A549 treated with AZD9567 at 1 μM for 4 hours (cell line): ENCODE data around the gene IGSF3. TPM values are rescaled to one million over a fixed set of nuclear protein-coding genes. Genes with fewer than 3 reads are reported as not detected.

Source experiments
- total RNA-seq: library from RNA; stranded (reverse); fragments of 200-300 nt; extraction: Qiagen RNA extraction; gene quantifications from 5 replicates; pipeline ENCODE4 v1.2.3, GENCODE V29; 2022; ENCODE audit not compliant: insufficient read depth

IGSF3 gene
- total RNA-seq: 14.2 to 18.1 TPM (median 16.6 TPM) in 5 replicates

GRCh38 chr1:116667575-116668105 is at the start of gene IGSF3:
Gene IGSF3 (minus strand): TSS chr1:116667733. CDS start chr1:116666326, 1,407 bp downstream.

GRCh38 chr1:116570358-116571214 is 96.9 kb downstream of the IGSF3 start, which contains the start of gene CD58:
Gene CD58 (minus strand): TSS chr1:116571026. CDS start chr1:116570972, 54 bp downstream.

Other genes with a start within 250 kb of the IGSF3 start
- gene CD58, start 96.7 kb downstream of the IGSF3 start, total RNA-seq: 18.1 to 23.6 TPM (median 21.5 TPM) in 5 replicates
- gene CD2, start 86.7 kb upstream of the IGSF3 start, total RNA-seq: not detected in 5 replicates
- 12.3 to 22.3 TPM (median 14.1 TPM) in 5 replicates for gene PTGFRN, start 242.2 kb upstream of the IGSF3 start, total RNA-seq